Osteocyte (in vitro differentiated cells): ENCODE results near the gene TMC5. TPM values are rescaled to one million over a fixed set of nuclear protein-coding genes. Genes with fewer than 3 reads are reported as not detected.

Experiments
- DNase-seq: peaks from one replicate; pipeline ENCODE4 v3.0.0; 2021; ENCODE audit warnings: mixed read lengths; ENCODE audit not compliant: unreplicated experiment; ENCODE audit errors: extremely low spot score
- H3K27ac Mint-ChIP-seq: one replicate; pipeline ENCODE4 v1.8.0; 2021; ENCODE audit warnings: mild to moderate bottlenecking, mixed read lengths; ENCODE audit not compliant: unreplicated experiment
- H3K27me3 Mint-ChIP-seq: one replicate; pipeline ENCODE4 v1.8.0; 2021; ENCODE audit warnings: mixed read lengths; ENCODE audit not compliant: unreplicated experiment
- H3K36me3 Mint-ChIP-seq: one replicate; pipeline ENCODE4 v1.8.0; 2021; ENCODE audit warnings: mixed read lengths; ENCODE audit not compliant: unreplicated experiment
- H3K4me1 Mint-ChIP-seq: one replicate; pipeline ENCODE4 v1.8.0; 2021; ENCODE audit warnings: mixed read lengths; ENCODE audit not compliant: unreplicated experiment
- H3K4me3 Mint-ChIP-seq: one replicate; pipeline ENCODE4 v1.8.0; 2021; ENCODE audit warnings: mild to moderate bottlenecking, moderate library complexity, mixed read lengths; ENCODE audit not compliant: unreplicated experiment
- H3K9me3 Mint-ChIP-seq: one replicate; pipeline ENCODE4 v1.8.0; 2021; ENCODE audit warnings: mixed read lengths; ENCODE audit not compliant: unreplicated experiment
- CTCF ChIP-seq: fragments of 200-600 bp; sonication (generic); IDR thresholded peaks from 2 replicates; pipeline ENCODE4 v1.5.0; 2021; ENCODE audit warnings: antibody characterized with exemption, mild to moderate bottlenecking, moderate library complexity
- total RNA-seq: library from RNA; stranded (reverse); gene quantifications from 2 replicates; pipeline ENCODE4 v1.2.1, GENCODE V29; 2021

TMC5 gene
- total RNA-seq, 1 donor from 2014 or later: not detected

- Mint-ChIP-seq H3K4me3 (no peak overlapping the region), H3K36me3 (no peaks in the 10 kb centered on the region), H3K9me3 (no peaks in the 10 kb centered on the region), H3K27me3 (no peaks in the 10 kb centered on the region), H3K27ac (no peak overlapping the region), H3K4me1 (no peaks in the 10 kb centered on the region)
- no peak for DNase-seq
- no peak for TF ChIP-seq CTCF
These were observed 41.2 kb downstream of the TMC5 start for GRCh38 chr16:19458722-19459379.

- Mint-ChIP-seq H3K27me3 (no peaks in the 10 kb centered on the region), H3K4me1 (no peaks in the 10 kb centered on the region), H3K4me3 (no peak overlapping the region), H3K27ac (no peak overlapping the region), H3K36me3 (no peaks in the 10 kb centered on the region), H3K9me3 (no peaks in the 10 kb centered on the region)
- no peak for DNase-seq
- no peak for TF ChIP-seq CTCF
These were observed 42.7 kb downstream of the TMC5 start for GRCh38 chr16:19460397-19460796.

- no peak for DNase-seq
- H3K9me3 Mint-ChIP-seq: no peaks in the 10 kb centered on the region
- no peak overlapping the region for H3K27ac Mint-ChIP-seq
- H3K4me3 Mint-ChIP-seq: no peak overlapping the region
- no peaks in the 10 kb centered on the region for H3K36me3 Mint-ChIP-seq
- TF ChIP-seq CTCF: no peak
- no peaks in the 10 kb centered on the region for H3K4me1 Mint-ChIP-seq
- H3K27me3 Mint-ChIP-seq: no peaks in the 10 kb centered on the region
These were observed 46.0 kb downstream of the TMC5 start for GRCh38 chr16:19463468-19464315.

- H3K4me3 Mint-ChIP-seq: no peak overlapping the region
- TF ChIP-seq CTCF: no peak
- DNase-seq: no peak
- no peaks in the 10 kb centered on the region for H3K36me3 Mint-ChIP-seq
- H3K9me3 Mint-ChIP-seq: no peaks in the 10 kb centered on the region
- H3K27me3 Mint-ChIP-seq: no peaks in the 10 kb centered on the region
- no peak overlapping the region for H3K27ac Mint-ChIP-seq
- H3K4me1 Mint-ChIP-seq: no peaks in the 10 kb centered on the region
These were observed 50.6 kb downstream of the TMC5 start for GRCh38 chr16:19468300-19468699.

GRCh38 chr16:19472482-19472881, 54.8 kb downstream of the TMC5 start:
- no peak for TF ChIP-seq CTCF
- DNase-seq: no peak
- Mint-ChIP-seq H3K4me1 (no peaks in the 10 kb centered on the region), H3K27me3 (no peaks in the 10 kb centered on the region), H3K36me3 (no peaks in the 10 kb centered on the region), H3K4me3 (no peak overlapping the region), H3K27ac (no peak overlapping the region), H3K9me3 (no peaks in the 10 kb centered on the region)
